Measurements from ENCODE around the gene MBTPS1.

The MBTPS1 gene

DNA sequence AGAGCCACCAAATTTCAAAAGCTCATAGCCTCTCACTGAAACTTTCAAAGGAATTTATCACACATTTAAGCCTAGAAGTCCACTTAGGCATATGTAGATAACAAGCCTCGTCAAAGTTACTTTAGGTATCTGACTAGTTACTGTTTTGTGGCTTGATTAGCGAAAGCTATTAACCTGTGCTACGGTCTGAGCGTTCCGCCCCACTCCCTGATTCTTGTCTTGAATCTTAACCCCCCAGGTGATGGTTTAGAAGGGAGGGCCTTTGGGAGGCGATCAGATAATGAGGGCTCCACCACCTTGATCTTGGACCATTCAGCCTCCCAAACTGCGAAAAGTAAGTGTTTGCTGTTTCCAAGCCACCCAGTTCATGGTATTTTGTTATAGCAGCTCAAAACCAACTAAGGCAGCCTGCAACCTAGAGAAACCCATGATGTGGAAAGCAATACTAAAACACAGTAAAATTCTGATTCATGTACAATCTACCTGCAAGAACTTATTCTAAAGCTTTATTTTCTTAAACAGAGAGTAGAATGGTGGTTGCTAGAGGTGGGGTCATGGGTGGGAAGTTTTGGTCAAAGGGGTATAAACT, 21.1 kb upstream of the MBTPS1 start:
- H3K9me3 ChIP-seq (ENCODE audit: insufficient read depth, low read depth, low read length), result no peaks in the 10 kb centered on the region
- no peaks in the 10 kb centered on the region for H3K9me2 ChIP-seq (replicated peaks; ENCODE audit: low read depth, low read length)
- no peaks in the 10 kb centered on the region for H3K27me3 ChIP-seq (ENCODE audit: insufficient read depth, low read length, poor library complexity, severe bottlenecking)
- peak overlapping the region; percentile 72 for H3K9ac ChIP-seq (ENCODE audit: low read depth, low read length, poor library complexity, severe bottlenecking)
- no peaks in the 10 kb centered on the region; the same call in 1 of the 2 replicates for H3F3A ChIP-seq (ENCODE audit: low read depth)
- H3K4me3 ChIP-seq (ENCODE audit: low read length, poor library complexity, severe bottlenecking), result peak overlapping the region; percentile 72
- H2AFZ ChIP-seq (ENCODE audit: low read length), result no peak overlapping the region
- peaks cover 66% of the 10 kb centered on the region for H3K4me1 ChIP-seq (ENCODE audit: insufficient read depth, low read length, poor library complexity, severe bottlenecking)
- H3K36me3 ChIP-seq (ENCODE audit: insufficient read depth, low read length), result no peaks in the 10 kb centered on the region
- TF ChIP-seq EZH2phosphoT487 (IDR thresholded peaks at IDR 0.05; ENCODE audit: borderline replicate concordance), result no peak
- TF ChIP-seq, protein P1, sequence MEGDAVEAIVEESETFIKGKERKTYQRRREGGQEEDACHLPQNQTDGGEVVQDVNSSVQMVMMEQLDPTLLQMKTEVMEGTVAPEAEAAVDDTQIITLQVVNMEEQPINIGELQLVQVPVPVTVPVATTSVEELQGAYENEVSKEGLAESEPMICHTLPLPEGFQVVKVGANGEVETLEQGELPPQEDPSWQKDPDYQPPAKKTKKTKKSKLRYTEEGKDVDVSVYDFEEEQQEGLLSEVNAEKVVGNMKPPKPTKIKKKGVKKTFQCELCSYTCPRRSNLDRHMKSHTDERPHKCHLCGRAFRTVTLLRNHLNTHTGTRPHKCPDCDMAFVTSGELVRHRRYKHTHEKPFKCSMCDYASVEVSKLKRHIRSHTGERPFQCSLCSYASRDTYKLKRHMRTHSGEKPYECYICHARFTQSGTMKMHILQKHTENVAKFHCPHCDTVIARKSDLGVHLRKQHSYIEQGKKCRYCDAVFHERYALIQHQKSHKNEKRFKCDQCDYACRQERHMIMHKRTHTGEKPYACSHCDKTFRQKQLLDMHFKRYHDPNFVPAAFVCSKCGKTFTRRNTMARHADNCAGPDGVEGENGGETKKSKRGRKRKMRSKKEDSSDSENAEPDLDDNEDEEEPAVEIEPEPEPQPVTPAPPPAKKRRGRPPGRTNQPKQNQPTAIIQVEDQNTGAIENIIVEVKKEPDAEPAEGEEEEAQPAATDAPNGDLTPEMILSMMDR (conservative IDR thresholded peaks at IDR 0.05; ENCODE audit: low read length), result no peak
- peaks cover 5% of the 10 kb centered on the region for H4K20me1 ChIP-seq (ENCODE audit: insufficient read depth, low read length, poor library complexity, severe bottlenecking)
- peaks cover 85% of the 10 kb centered on the region for H3K79me2 ChIP-seq (ENCODE audit: insufficient read depth, low read length)
- H3K4me2 ChIP-seq (ENCODE audit: low read depth, low read length, poor library complexity, severe bottlenecking), result peak overlapping the region; percentile 79

DNA sequence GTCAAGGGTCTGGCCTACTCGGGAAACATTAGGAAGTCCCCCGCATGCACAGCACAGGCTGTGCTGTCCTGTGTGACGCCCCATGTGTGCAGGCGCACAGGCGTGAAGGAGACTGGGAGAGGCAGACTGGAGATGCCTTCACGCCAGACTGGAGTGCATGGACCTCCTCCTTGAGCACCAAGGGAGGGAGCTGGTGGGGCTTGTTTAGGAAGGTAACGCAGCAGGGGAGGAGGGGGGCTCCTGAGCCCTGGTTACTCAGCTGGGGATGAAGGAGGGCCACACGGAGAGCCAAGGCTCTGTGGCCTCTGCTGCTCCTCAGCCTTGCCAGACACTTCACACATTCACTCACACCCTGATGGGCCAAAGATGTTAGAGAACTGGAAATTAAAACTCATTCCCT, 20.5 kb upstream of the MBTPS1 start:
- H3K4me1 ChIP-seq (ENCODE audit: insufficient read depth, low read length, poor library complexity, severe bottlenecking), result peaks cover 68% of the 10 kb centered on the region
- peak overlapping the region; percentile 72 for H3K9ac ChIP-seq (ENCODE audit: low read depth, low read length, poor library complexity, severe bottlenecking)
- H3K9me3 ChIP-seq (ENCODE audit: insufficient read depth, low read depth, low read length), result no peaks in the 10 kb centered on the region
- peak overlapping the region; percentile 79 for H3K4me2 ChIP-seq (ENCODE audit: low read depth, low read length, poor library complexity, severe bottlenecking)
- TF ChIP-seq, protein P1 (conservative IDR thresholded peaks at IDR 0.05; ENCODE audit: low read length), result no peak
- TF ChIP-seq EZH2phosphoT487 (IDR thresholded peaks at IDR 0.05; ENCODE audit: borderline replicate concordance), result no peak
- H3K9me2 ChIP-seq (replicated peaks; ENCODE audit: low read depth, low read length), result no peaks in the 10 kb centered on the region
- H2AFZ ChIP-seq (ENCODE audit: low read length), result no peak overlapping the region
- peaks cover 3% of the 10 kb centered on the region for H4K20me1 ChIP-seq (ENCODE audit: insufficient read depth, low read length, poor library complexity, severe bottlenecking)
- no peaks in the 10 kb centered on the region; the same call in 1 of the 2 replicates for H3F3A ChIP-seq (ENCODE audit: low read depth)
- H3K27me3 ChIP-seq (ENCODE audit: insufficient read depth, low read length, poor library complexity, severe bottlenecking), result no peaks in the 10 kb centered on the region
- H3K36me3 ChIP-seq (ENCODE audit: insufficient read depth, low read length), result peaks cover 3% of the 10 kb centered on the region; the same call in 1 of the 2 replicates
- peak overlapping the region; percentile 72 for H3K4me3 ChIP-seq (ENCODE audit: low read length, poor library complexity, severe bottlenecking)
- peaks cover 85% of the 10 kb centered on the region for H3K79me2 ChIP-seq (ENCODE audit: insufficient read depth, low read length)

DNA sequence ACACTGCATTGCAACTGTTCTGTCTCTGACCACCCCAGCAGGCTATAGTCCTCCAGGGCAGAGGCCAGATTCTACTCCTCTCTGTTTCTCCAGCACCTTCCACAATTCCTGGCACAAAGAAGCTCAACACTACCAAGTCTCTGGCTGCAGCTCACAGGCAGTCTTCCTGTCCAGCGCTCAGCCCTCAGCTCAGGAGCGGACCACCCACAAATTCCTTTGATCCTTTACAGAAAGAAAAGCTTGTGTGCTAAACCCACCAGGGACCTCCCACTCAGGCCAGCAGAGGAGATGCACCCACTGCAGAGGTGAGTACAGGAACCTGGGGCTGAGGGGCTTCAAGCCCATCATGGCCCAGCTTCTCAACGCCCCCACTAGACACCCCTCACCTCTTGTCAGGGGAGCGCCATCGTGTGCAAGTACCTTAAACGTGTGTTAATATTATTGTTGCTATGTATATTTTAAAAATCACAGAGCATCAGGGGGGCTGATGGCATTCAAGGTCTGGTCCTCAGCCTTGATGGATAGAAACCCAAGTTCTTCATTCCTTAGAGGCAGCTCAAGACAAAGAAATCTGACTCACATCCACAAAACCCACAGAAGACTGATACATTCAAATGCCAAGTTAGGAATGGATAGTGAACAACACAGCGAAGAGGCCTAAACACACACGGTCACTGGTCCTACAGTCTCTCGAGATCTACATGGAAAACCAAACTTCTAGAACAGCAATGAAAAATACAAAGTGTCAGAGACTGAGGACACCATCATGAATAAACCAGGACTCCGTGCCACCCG, 19.8 kb upstream of the MBTPS1 start:
- Histone ChIP-seq H3K9me3 (ENCODE audit: insufficient read depth, low read depth, low read length) (no peaks in the 10 kb centered on the region), H3K36me3 (ENCODE audit: insufficient read depth, low read length) (peaks cover 3% of the 10 kb centered on the region; the same call in 1 of the 2 replicates), H3K4me1 (ENCODE audit: insufficient read depth, low read length, poor library complexity, severe bottlenecking) (peaks cover 62% of the 10 kb centered on the region), H3F3A (ENCODE audit: low read depth) (no peaks in the 10 kb centered on the region; the same call in 1 of the 2 replicates), H3K9me2 (replicated peaks; ENCODE audit: low read depth, low read length) (no peaks in the 10 kb centered on the region), H3K27me3 (ENCODE audit: insufficient read depth, low read length, poor library complexity, severe bottlenecking) (no peaks in the 10 kb centered on the region), H3K9ac (ENCODE audit: low read depth, low read length, poor library complexity, severe bottlenecking) (peak overlapping the region; percentile 72), H2AFZ (ENCODE audit: low read length) (no peak overlapping the region), H3K4me2 (ENCODE audit: low read depth, low read length, poor library complexity, severe bottlenecking) (peak overlapping the region; percentile 79), H3K79me2 (ENCODE audit: insufficient read depth, low read length) (peaks cover 78% of the 10 kb centered on the region), H4K20me1 (ENCODE audit: insufficient read depth, low read length, poor library complexity, severe bottlenecking) (peaks cover 1% of the 10 kb centered on the region), H3K4me3 (ENCODE audit: low read length, poor library complexity, severe bottlenecking) (peak overlapping the region; percentile 72)
- TF ChIP-seq EZH2phosphoT487 (IDR thresholded peaks at IDR 0.05; ENCODE audit: borderline replicate concordance), result no peak
- TF ChIP-seq, protein P1 (conservative IDR thresholded peaks at IDR 0.05; ENCODE audit: low read length), result no peak

All from Loucy (cell line).